Kidney (tissue), 14 donors: ENCODE data around the gene MATN4. TPM values are rescaled to one million over a fixed set of nuclear protein-coding genes. Genes with fewer than 3 reads are reported as not detected.

Experiments
- DNase-seq, 5 donors: peaks; one replicate each; pipeline ENCODE4 v3.0.0-alpha.2; 2013 to 2020
- FAIRE-seq: peaks from 2 replicates; lab custom pipeline; 2012; peaks lifted over from hg19 to GRCh38; lab: Jason Lieb, UNC
- H3K27ac ChIP-seq, 2 donors: one replicate each; pipeline ENCODE4 v1.7.0; 2013; ENCODE audit warnings: low read depth in 2 of 2, low read length in 2 of 2, inconsistent platforms in 1 of 2
- H3K27me3 ChIP-seq: one replicate; pipeline ENCODE4 v1.7.1; 2013; ENCODE audit warnings: low read length, inconsistent platforms; ENCODE audit not compliant: control insufficient read depth, insufficient read depth
- H3K36me3 ChIP-seq, 3 donors: one replicate each; pipeline versions ENCODE4 v1.7.0 to v1.7.1; 2013; ENCODE audit warnings: low read length in 3 of 3, control low read depth in 1 of 3, inconsistent platforms in 1 of 3; ENCODE audit not compliant: insufficient read depth in 3 of 3, control insufficient read depth in 2 of 3
- H3K4me1 ChIP-seq, 3 donors: one replicate each; pipeline versions ENCODE4 v1.7.0 to v1.7.1; 2013; ENCODE audit warnings: low read length in 3 of 3, inconsistent platforms in 1 of 3, low read depth in 1 of 3; ENCODE audit not compliant: control insufficient read depth in 2 of 3, insufficient read depth in 2 of 3
- H3K4me3 ChIP-seq, 3 donors: one replicate each; pipeline versions ENCODE4 v1.7.0 to v1.8.1; 2013; ENCODE audit warnings: low read length in 3 of 3, control low read depth in 1 of 3, inconsistent platforms in 1 of 3
- H3K9ac ChIP-seq, 3 donors: one replicate each; pipeline versions ENCODE4 v1.7.0 to v1.7.1; 2013; ENCODE audit warnings: low read length in 3 of 3, control low read depth in 1 of 3, inconsistent platforms in 1 of 3
- H3K9me3 ChIP-seq, 3 donors: one replicate each; pipeline versions ENCODE4 v1.7.0 to v1.7.1; 2013; ENCODE audit warnings: low read length in 3 of 3, control low read depth in 1 of 3, inconsistent platforms in 1 of 3; ENCODE audit not compliant: control insufficient read depth in 2 of 3, insufficient read depth in 1 of 3
- CTCF ChIP-seq: IDR thresholded peaks from 3 replicates; pipeline ENCODE4 v1.5.1; 2012; ENCODE audit warnings: mild to moderate bottlenecking, moderate library complexity, borderline replicate concordance; ENCODE audit not compliant: insufficient read depth; ENCODE audit errors: extremely low read depth
- intact Hi-C: fragments of 100-400 bp; cut with DNase I; formaldehyde crosslinking; loops from one replicate; pipeline ENCODE4 v1.11.1; 2022
- polyA plus RNA-seq: library from polyadenylated mRNA; stranded (reverse); fragments of 350-450 nt; fragmentation: Illumina TruSeq; extraction: RNeasy Lipid Tissue Mini Kit (QIAGEN cat#74804); gene quantifications from one replicate; pipeline ENCODE4 v1.2.3, GENCODE V29; 2014; ENCODE audit warnings: low read depth, low replicate concordance; ENCODE audit not compliant: insufficient read depth
- total RNA-seq: library from RNA; stranded (reverse); fragmentation: NEBNext Ultra II Directional; extraction: Animal tissue kit (Norgen Biotek cat#: 25700); gene quantifications from one replicate; pipeline ENCODE4 v1.2.1, GENCODE V29; 2021
- donor health status: control.
- donor health status: control.
- donor health status: control.
- donor health status: control.
- donor health status: control.
- donor health status: DM: yes; HTN: yes; CAD: no.
- donor health status: Normal renal cell carcinoma (clear cell type).

The MATN4 gene
- total and polyA plus RNA-seq, 2 donors from 2014 or later: 0.19 TPM

- intact Hi-C loops: no loop called here
- H3K36me3 ChIP-seq: no peaks in the 10 kb centered on the region
- H3K27me3 ChIP-seq: no peaks in the 10 kb centered on the region
- TF ChIP-seq CTCF: no peak
- DNase-seq (peak in 1 of 5 donors; percentile 14), FAIRE-seq (no peak)
- H3K27ac ChIP-seq: no peak overlapping the region
- H3K9me3 ChIP-seq: no peaks in the 10 kb centered on the region
- no peak overlapping the region for H3K4me3 ChIP-seq
- no peak overlapping the region for H3K9ac ChIP-seq
- no peaks in the 10 kb centered on the region for H3K4me1 ChIP-seq
These were observed 19.7 kb downstream of the MATN4 start for GRCh38 chr20:45288376-45288775.

DNA sequence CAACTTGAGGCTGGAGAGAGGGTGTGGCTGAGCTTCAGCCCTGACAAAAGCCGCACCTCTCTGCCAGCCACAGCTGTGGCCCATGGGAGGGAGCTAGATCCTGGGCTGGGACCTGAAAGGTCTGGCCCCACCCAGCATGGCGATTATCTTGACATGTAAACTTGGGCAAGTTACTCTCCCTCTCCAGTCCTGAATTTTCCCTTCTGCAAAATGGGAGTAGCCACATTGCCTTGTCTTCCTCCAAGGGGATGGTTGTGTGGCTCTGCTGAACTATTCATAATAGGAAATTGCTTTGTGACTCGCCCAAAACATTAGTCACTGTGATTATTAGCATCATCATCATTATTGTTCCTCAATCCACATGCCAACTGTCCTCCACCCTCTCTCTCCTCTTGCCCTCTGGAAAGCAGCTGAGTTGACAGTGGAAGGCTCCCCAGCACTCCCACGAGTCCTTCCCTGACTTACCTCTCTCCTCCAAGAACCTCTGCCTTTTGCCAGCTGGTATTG is 24.5 kb downstream of the MATN4 start:
- Histone ChIP-seq H3K9me3 (no peaks in the 10 kb centered on the region), H3K9ac (no peak overlapping the region), H3K27ac (no peak overlapping the region), H3K4me3 (no peak overlapping the region), H3K36me3 (no peaks in the 10 kb centered on the region), H3K27me3 (no peaks in the 10 kb centered on the region), H3K4me1 (no peaks in the 10 kb centered on the region)
- no peak for FAIRE-seq
- intact Hi-C loops: no loop called here
- no peak for DNase-seq
- no peak for TF ChIP-seq CTCF

DNA sequence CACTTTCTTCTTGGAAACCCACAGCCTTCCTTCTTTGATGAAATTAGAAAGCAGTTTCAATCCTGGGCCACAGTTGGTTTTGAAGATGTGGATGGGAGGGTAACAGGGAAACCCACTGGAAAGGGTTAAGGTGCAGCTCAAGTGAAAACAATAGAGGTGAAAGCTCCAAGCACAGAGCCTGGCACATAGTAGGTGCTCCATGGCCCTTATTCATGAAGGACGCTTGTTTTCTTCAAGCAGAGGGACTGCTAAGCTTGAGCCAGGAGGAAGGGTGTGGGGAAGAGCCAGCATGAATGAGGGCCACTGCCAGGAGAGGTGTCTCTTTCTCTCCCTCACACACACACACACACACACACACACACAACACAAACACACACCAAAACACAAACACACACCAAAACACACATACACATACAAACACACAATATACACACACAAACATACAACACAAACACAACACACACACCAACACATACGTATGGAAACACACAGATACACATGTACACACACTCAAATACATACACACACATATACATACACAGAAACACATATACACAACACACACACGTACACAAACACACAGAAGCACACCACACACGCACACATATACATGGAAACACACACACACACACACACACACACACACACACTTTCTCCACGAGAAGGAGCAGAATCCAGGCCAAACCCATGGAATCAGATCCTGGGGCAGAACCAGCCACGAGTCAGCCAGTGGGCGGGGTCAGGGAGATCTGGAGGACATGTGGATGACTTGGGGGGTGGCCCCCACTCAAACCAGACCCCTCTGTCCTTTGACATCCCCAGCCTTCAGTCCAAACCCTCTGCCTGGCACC is 25.2 kb downstream of the MATN4 start:
- TF ChIP-seq CTCF: no peak
- Histone ChIP-seq H3K4me1 (no peaks in the 10 kb centered on the region), H3K4me3 (no peak overlapping the region), H3K36me3 (no peaks in the 10 kb centered on the region), H3K9me3 (no peaks in the 10 kb centered on the region), H3K27me3 (no peaks in the 10 kb centered on the region), H3K9ac (no peak overlapping the region), H3K27ac (no peak overlapping the region)
- intact Hi-C loops: no loop called here
- FAIRE-seq (no peak), DNase-seq (no peak)
